ENCODE data around the gene MBD6.
"Not testable (repeated sequence)": the region's sequence is repeated elsewhere in the genome, so short reads cannot be mapped to it uniquely, and the experiment has no call there.

Gene MBD6

GRCh38 chr12:57514246-57514645 lies 8.4 kb upstream of the MBD6 start:
- not testable (repeated sequence) for FAIRE-seq; DNase-seq (ENCODE audit: low spot score)

DNA sequence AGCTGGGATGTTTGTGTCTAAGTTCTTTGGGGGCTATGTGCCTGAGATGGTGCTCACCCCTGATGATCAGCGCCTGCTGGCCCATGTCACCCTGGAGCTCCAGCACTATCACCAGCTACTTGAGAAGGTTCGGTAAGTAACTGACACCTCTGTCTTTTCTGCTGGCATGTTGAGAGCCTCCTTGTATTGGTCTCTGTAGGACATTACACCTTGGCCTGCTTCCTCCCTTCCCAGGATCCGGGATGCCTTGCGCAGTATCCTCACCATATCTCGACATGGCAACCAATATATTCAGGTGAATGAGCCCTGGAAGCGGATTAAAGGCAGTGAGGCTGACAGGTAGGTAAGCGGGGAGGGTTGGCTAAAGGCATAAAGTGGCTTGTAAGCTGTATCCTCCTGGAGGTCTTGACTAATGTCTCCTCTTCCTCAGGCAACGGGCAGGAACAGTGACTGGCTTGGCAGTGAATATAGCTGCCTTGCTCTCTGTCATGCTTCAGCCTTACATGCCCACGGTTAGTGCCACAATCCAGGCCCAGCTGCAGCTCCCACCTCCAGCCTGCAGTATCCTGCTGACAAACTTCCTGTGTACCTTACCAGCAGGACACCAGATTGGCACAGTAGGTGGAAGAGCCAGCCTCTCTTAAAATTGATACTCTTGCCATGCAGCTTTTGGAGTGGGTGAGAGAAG lies 7.8 kb upstream of the MBD6 start:
- FAIRE-seq (no peak), DNase-seq (ENCODE audit: low spot score) (no peak)

- FAIRE-seq (no peak), DNase-seq (ENCODE audit: low spot score) (no peak)
These were observed 7.2 kb upstream of the MBD6 start for GRCh38 chr12:57515408-57515933.

DNA sequence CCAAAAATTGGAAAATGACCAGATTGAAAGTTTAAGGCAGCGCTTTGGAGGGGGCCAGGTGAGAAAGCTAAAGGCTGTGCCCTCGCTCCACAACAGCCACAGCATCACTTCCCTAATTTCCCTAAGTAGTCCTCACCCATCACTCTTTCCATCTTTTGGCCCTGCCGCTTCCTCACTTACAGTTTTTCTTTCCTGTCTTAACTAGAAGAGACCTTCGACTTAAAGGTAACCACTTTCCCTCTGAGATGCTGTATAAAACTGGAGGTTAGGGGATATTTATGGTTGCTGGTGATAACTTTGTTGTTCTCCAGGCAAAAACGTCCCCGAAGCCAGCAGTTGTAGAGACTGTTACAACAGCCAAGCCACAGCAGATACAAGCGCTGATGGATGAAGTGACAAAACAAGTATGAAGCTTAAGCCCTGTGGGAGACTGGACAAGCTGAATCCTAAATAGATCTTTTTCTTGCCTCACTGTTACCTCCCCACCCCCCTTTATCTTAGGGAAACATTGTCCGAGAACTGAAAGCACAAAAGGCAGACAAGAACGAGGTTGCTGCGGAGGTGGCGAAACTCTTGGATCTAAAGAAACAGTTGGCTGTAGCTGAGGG lies 6.6 kb upstream of the MBD6 start:
- no peak for DNase-seq (ENCODE audit: low spot score)
- FAIRE-seq: no peak

- DNase-seq (ENCODE audit: low spot score) (no peak), FAIRE-seq (no peak)
These were observed 5.9 kb upstream of the MBD6 start for GRCh38 chr12:57516617-57517153.

- FAIRE-seq: no peak
- DNase-seq (ENCODE audit: low spot score): no peak
These were observed 5.4 kb upstream of the MBD6 start for GRCh38 chr12:57517187-57517586.

- DNase-seq (ENCODE audit: low spot score); FAIRE-seq: not testable (repeated sequence)
These were observed 4.9 kb upstream of the MBD6 start for GRCh38 chr12:57517718-57518117.

DNA sequence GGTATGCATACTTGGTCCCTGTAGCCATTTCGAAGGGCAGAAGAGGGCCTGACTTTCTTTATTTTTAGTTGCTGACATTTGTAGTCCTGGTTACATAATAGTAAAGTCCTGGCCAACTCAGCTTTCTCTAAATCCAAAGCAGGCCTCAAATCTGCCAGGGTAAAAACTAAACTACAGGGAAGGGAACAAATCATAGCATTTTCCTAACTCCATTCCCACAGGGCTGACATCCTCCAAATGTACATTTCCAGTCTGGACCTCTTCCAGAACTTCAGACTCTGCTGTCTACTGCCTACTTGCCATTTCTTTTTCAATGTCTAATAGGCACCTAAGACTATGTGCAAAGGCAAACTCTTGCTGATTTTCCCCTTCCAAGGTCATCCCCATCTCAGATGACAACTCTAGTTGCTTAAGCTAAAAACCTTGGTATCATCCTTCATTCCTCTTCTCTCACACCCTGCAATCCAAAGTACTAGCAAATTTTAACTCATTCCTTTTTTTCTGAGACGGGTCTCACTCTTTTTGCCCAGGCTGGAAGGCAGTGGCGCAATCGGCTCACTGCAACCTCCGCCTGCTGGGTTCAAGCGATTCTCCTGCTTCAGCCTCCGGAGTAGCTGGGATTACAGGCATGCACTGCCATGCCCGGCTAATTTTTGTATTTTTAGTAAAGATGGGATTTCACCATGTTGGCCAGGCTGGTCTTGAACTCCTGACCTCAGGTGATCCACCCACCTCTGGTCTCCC lies 4.3 kb upstream of the MBD6 start:
- FAIRE-seq (no peak), DNase-seq (ENCODE audit: low spot score) (no peak)

DNA sequence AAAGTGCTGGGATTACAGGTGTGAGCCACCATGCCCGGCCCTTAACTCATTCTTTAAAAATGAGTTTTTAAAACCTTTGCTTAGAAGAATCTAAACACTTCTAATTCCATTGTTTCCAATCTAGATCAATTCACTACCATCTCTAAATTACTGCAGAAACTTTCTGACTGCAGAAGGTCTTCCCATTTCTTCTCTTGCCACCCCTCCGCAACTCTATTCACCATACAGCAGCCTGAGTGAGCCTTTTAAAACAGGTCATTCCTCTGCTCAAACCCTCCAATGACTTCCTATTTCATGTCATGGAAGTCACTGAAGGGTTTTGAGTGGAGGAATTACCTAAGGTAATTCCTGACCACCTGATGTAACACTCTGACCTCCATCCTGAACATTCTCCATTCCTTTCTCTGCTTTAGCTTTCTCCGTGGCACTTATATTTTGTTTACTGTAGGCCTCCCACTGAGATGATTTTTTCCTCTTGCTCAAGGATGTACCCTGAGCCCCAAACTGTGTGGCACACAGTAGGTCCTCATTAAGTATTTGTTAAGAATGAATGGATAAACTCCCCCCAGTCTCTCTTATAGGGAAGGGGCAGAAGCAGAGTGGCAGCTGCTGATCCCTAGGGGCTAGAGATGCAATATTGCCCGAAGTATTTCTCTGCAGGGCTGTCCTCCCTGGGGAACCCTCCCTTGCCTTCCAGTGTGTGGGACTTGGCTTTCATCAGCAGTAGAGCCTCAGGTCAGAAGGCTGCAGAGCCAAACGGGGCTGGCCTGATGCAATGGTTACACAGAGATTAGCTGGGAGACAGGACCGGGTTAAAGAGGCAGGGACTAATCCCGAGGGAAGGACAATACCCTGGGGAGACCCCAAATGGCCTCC lies 3.5 kb upstream of the MBD6 start:
- DNase-seq (ENCODE audit: low spot score): no peak
- FAIRE-seq: no peak

GRCh38 chr12:57519796-57520052 lies 2.9 kb upstream of the MBD6 start:
- DNase-seq (ENCODE audit: low spot score) (no peak), FAIRE-seq (no peak)

- FAIRE-seq: no peak
These were observed 2.4 kb upstream of the MBD6 start, which contains the start of gene DDIT3 for GRCh38 chr12:57520053-57520818. Gene DDIT3 (minus strand): TSS chr12:57520514. CDS start chr12:57517406, 3,108 bp downstream.

DNA sequence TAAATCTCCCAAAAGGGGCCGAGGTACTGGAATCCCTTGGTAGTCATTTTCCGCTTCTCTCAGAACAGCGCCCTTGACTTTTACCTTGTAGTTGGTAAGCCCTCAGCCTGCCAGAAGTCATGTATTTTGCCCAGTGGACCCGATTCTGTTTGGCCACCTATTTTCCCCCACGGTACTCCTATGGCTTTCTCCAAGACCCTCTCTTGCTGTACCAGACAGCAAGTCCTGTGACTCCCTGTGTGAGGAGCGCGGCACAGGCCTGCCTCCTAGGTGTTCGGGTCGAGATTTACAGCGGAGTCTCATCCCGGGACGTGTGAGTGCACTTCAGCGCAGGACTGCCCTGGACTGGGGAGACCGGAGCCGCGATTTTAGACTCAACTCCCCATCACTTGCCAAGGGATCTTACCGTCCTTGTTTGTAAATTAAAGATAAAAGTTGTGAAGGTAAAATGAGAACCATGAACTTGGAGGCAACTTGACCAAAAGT lies 1.1 kb upstream of the MBD6 start:
- FAIRE-seq: no peak
- no peak for DNase-seq (ENCODE audit: low spot score)

More at GRCh38 chr12:57520053-57520818, 2.4 kb upstream of the MBD6 start, which contains the start of gene DDIT3:
- DNase-seq (ENCODE audit: low spot score): peak; percentile 98

- DNase-seq (ENCODE audit: low spot score): no peak
- no peak for FAIRE-seq
These were observed 472 bp downstream of the MBD6 start for GRCh38 chr12:57522887-57523705.

GRCh38 chr12:57523706-57524614 lies 1.3 kb downstream of the MBD6 start:
- no peak for DNase-seq (ENCODE audit: low spot score)
- FAIRE-seq: no peak

DNA sequence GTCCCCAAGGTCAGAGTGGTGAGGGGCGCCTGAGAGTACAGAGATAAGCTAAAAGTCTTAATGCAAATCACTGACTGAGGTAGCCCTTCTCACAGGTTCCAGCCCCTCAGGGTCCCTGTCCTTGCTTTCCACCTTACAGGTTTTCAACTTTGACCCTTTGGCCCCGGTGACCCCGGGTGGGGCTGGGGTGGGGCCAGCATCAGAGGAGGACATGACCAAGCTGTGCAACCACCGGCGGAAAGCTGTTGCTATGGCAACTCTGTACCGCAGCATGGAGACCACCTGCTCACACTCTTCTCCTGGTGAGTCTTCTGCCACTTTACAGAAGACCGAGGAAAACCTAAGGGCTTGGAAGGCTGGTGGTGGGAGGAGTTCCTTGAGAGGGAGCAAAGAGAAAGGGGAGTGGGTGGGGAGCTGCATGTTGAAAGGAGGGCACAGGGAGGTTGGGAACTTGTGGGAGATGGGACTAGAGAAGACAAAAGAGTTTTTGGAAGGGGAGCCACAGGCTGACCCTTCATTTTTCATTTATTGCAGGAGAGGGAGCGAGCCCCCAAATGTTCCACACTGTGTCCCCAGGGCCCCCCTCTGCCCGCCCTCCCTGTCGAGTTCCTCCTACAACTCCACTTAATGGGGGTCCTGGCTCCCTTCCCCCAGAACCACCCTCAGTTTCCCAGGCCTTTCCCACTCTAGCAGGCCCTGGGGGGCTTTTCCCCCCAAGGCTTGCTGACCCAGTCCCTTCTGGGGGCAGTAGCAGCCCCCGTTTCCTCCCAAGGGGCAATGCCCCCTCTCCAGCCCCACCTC lies 2.4 kb downstream of the MBD6 start:
- no peak for DNase-seq (ENCODE audit: low spot score)
- FAIRE-seq: no peak

DNA sequence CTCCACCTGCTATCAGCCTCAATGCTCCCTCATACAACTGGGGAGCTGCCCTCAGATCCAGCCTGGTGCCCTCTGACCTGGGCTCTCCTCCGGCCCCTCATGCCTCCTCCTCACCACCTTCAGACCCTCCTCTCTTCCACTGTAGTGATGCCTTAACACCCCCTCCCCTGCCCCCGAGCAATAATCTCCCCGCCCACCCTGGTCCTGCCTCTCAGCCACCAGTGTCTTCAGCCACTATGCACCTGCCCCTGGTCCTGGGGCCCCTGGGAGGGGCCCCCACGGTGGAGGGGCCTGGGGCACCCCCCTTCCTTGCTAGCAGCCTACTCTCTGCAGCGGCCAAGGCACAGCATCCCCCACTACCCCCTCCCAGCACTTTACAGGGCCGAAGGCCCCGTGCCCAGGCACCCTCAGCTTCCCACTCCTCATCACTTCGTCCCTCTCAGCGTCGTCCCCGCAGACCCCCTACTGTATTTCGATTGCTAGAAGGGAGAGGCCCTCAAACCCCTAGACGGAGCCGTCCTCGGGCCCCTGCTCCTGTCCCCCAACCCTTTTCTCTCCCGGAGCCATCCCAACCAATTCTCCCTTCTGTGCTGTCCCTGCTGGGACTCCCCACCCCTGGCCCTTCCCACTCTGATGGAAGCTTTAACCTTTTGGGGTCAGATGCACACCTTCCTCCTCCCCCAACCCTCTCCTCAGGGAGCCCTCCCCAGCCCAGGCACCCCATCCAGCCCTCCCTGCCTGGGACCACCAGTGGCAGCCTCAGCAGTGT lies 3.2 kb downstream of the MBD6 start:
- no peak for FAIRE-seq
- DNase-seq (ENCODE audit: low spot score): no peak
